SU-DHL-6 (cell line): ENCODE results near the gene CORO1C.
"Not testable (repeated sequence)": the region's sequence is repeated elsewhere in the genome, so short reads cannot be mapped to it uniquely, and the experiment has no call there.

Experiments used
- CTCF ChIP-seq: fragments of 200-600 bp; sonication (generic); IDR thresholded peaks from one replicate; pipeline ENCODE4 v1.5.1; 2017; ENCODE audit warnings: antibody characterized with exemption, mild to moderate bottlenecking, low read length, moderate library complexity; ENCODE audit not compliant: insufficient read depth, poor library complexity, severe bottlenecking
- EZH2phosphoT487 ChIP-seq: fragments of 200-600 bp; sonication (generic), shearing (Covaris generic); conservative IDR thresholded peaks from 2 replicates; pipeline ENCODE4 v1.6.1; 2018; ENCODE audit warnings: mild to moderate bottlenecking, antibody characterized with exemption, low read length, moderate library complexity, mixed read lengths

DNA sequence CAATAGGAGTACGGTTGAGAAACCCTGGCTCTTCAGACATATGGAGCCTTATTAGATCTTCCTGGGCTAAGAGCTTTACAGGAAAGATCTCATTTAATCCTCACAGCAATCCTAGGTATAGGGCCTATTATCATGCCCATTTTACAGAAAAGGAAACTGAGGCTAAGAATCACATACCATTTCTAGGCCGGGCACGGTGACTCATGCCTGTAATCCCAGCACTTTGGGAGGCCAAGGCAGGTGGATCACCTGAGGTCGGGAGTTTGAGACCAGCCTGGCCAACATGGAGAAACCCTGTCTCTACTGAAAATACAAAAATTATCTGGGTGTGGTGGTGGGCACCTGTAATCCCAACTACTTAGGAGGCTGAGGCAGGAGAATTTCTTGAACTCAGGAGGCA is 19.7 kb upstream of the CORO1C start:
- not testable (repeated sequence) for TF ChIP-seq CTCF, EZH2phosphoT487
